ENCODE measurements around the gene CXorf65.
A peak's percentile ranks its signal among the peaks of the same experiment; 100 is the strongest.

Gene CXorf65

GRCh38 chrX:71118032-71118984 lies 11.8 kb upstream of the CXorf65 start, which contains the start of gene MED12:
Gene MED12 (plus strand): TSS chrX:71118596. CDS start chrX:71118755, 159 bp downstream.
- no peak for DNase-seq (ENCODE audit: low read depth)

DNA sequence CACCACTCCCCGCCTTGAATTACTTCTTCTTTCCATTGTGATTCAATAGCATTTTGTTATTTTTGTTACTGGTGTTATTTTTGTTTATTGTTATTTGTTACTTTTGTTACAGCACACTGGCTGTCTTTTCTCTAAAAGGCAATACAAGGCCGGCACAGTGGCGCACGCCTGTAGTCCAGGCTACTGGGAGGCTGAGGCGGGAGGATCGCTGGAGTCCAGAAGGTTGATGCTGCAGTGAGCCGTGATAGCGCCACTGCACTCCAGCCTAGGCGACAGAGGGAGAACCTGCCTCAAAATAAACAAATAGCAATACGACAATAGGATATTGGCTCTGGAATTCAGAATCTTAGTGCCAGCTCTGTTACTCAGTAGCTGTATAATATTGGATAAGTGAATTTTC lies 10.8 kb upstream of the CXorf65 start:
- no peak for DNase-seq (ENCODE audit: low read depth)
- TF ChIP-seq, protein P1, sequence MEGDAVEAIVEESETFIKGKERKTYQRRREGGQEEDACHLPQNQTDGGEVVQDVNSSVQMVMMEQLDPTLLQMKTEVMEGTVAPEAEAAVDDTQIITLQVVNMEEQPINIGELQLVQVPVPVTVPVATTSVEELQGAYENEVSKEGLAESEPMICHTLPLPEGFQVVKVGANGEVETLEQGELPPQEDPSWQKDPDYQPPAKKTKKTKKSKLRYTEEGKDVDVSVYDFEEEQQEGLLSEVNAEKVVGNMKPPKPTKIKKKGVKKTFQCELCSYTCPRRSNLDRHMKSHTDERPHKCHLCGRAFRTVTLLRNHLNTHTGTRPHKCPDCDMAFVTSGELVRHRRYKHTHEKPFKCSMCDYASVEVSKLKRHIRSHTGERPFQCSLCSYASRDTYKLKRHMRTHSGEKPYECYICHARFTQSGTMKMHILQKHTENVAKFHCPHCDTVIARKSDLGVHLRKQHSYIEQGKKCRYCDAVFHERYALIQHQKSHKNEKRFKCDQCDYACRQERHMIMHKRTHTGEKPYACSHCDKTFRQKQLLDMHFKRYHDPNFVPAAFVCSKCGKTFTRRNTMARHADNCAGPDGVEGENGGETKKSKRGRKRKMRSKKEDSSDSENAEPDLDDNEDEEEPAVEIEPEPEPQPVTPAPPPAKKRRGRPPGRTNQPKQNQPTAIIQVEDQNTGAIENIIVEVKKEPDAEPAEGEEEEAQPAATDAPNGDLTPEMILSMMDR (IDR thresholded peaks at IDR 0.05; ENCODE audit: low read depth, low read length, missing control alignments), result no peak
- no peak overlapping the region for H3K4me3 ChIP-seq (ENCODE audit: low read depth, low read length)

More at GRCh38 chrX:71118032-71118984, 11.8 kb upstream of the CXorf65 start, which contains the start of gene MED12:
- TF ChIP-seq, protein P1 (IDR thresholded peaks at IDR 0.05; ENCODE audit: low read depth, low read length, missing control alignments), result no peak
- H3K4me3 ChIP-seq (ENCODE audit: low read depth, low read length), result peak within 1 kb of the TSS; percentile 51

- no peak for DNase-seq (ENCODE audit: low read depth)
- TF ChIP-seq, protein P1 (IDR thresholded peaks at IDR 0.05; ENCODE audit: low read depth, low read length, missing control alignments), result no peak
- peak overlapping the region; percentile 71 for H3K4me3 ChIP-seq (ENCODE audit: low read depth, low read length)
Observed at GRCh38 chrX:71111921-71112431, 5.4 kb upstream of the CXorf65 start.

DNA sequence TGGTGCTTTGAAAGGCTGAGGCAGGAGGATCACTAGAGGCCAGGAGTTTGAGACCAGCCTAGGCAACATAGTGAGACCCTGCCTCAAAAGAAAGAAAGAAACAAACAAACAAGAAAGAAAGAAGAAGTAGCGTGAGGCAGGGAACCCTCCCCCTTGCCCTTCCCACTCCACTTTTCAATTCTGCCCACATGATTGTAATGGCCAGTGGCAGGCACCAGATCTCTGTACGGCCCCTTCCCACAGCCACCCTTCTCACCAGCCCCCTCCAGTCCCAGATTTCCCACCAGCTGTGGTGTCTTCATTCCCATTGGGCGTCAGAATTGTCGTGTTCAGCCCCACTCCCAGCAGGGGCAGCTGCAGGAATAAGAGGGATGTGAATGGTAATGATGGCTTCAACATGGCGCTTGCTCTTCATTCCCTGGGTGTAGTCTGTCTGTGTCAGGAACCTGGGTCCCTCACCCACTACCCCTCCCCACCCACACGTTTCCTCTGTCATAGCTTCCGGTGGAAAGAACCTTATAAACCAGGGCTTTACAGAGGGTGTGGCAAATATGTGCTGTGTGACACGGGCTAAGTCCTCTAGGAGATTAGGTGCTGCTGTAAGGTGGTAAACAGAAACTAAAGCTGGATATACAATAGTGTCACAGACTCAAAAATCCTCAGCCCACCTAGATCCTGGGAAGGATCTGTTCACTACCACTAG lies 4.8 kb upstream of the CXorf65 start, which contains the start of gene IL2RG:
Gene IL2RG, minus strand, starts transcription at position 437 of the 703 bp plus-strand sequence. Its CDS starts 38 bp downstream, at position 399.
- TF ChIP-seq, protein P1 (IDR thresholded peaks at IDR 0.05; ENCODE audit: low read depth, low read length, missing control alignments), result no peak
- peak within 1 kb of the TSS; percentile 71 for H3K4me3 ChIP-seq (ENCODE audit: low read depth, low read length)
- peak; percentile 77 for DNase-seq (ENCODE audit: low read depth)

- TF ChIP-seq, protein P1 (IDR thresholded peaks at IDR 0.05; ENCODE audit: low read depth, low read length, missing control alignments), result no peak
- peak overlapping the region; percentile 71 for H3K4me3 ChIP-seq (ENCODE audit: low read depth, low read length)
- no peak for DNase-seq (ENCODE audit: low read depth)
Observed at GRCh38 chrX:71109051-71109450, 2.5 kb upstream of the CXorf65 start.

DNA sequence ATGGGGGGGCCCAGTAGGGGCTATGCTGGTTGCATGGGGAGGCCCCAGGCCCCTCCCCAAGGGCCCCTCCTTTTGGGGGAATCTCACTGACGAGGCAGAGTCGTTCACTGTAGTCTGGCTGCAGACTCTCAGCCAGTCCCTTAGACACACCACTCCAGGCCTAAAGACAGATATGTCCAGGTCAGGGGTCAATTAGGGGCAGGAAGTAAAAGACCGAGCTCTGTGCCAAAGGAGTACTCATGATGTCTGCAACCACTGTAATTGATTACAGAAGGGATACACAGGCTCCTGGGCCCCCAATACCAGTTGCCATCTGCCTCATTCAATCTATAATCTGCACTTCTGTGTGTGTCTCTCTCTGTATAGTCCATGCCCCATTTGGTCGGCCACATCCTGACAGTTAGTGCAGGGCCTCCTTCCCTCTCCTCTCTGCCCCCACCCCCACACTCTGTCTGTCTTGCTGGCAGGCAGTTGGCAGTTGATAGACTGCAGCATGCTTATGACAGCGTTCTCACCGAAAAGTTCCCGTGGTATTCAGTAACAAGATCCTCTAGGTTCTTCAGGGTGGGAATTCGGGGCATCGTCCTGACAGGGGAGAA lies 1.3 kb upstream of the CXorf65 start:
- TF ChIP-seq, protein P1 (IDR thresholded peaks at IDR 0.05; ENCODE audit: low read depth, low read length, missing control alignments), result no peak
- DNase-seq (ENCODE audit: low read depth), result no peak
- no peak overlapping the region; the same call in 1 of the 2 replicates for H3K4me3 ChIP-seq (ENCODE audit: low read depth, low read length)

Data from GM12864 (cell line).